HUES48 (cell line): ENCODE measurements around the gene TMEM208.

Source experiments
- H3K27ac ChIP-seq: one replicate; pipeline ENCODE4 v1.7.0; 2013; ENCODE audit warnings: low read depth, low read length, inconsistent platforms
- H3K27me3 ChIP-seq: 2 replicates; pipeline ENCODE4 v1.6.1; 2013; ENCODE audit warnings: mild to moderate bottlenecking, low read length; ENCODE audit not compliant: control insufficient read depth, insufficient read depth
- H3K36me3 ChIP-seq: 2 replicates; pipeline ENCODE4 v1.6.1; 2013; ENCODE audit warnings: low read length; ENCODE audit not compliant: control insufficient read depth, insufficient read depth
- H3K4me1 ChIP-seq: 2 replicates; pipeline ENCODE4 v1.6.1; 2013; ENCODE audit warnings: mild to moderate bottlenecking, low read length; ENCODE audit not compliant: control insufficient read depth, insufficient read depth
- H3K4me3 ChIP-seq: 2 replicates; pipeline ENCODE4 v1.5.1; 2013; ENCODE audit warnings: mild to moderate bottlenecking, low read depth, low read length
- H3K9ac ChIP-seq: 2 replicates; pipeline ENCODE4 v1.6.1; 2013; ENCODE audit warnings: mild to moderate bottlenecking, low read depth, low read length, moderate library complexity
- H3K9me3 ChIP-seq: 2 replicates; pipeline ENCODE4 v1.6.1; 2013; ENCODE audit warnings: low read length; ENCODE audit not compliant: control insufficient read depth, insufficient read depth

The TMEM208 gene

GRCh38 chr16:67269766-67270165, 42.8 kb downstream of the TMEM208 start:
- 0 out of 2 replicates have a peak, but pooled peaks cover 4% of the 10 kb centered on the region for H3K4me1 ChIP-seq
- H3K27me3 ChIP-seq, result 0 out of 2 replicates have a peak, but pooled peaks cover 2% of the 10 kb centered on the region
- no peaks in the 10 kb centered on the region for H3K9me3 ChIP-seq
- no peaks in the 10 kb centered on the region for H3K36me3 ChIP-seq
- H3K27ac ChIP-seq, result no peak overlapping the region
- H3K9ac ChIP-seq, result no peak overlapping the region
- H3K4me3 ChIP-seq, result no peak overlapping the region

GRCh38 chr16:67270931-67271338, 44.0 kb downstream of the TMEM208 start:
- H3K36me3 ChIP-seq, result no peaks in the 10 kb centered on the region
- H3K4me1 ChIP-seq, result 0 out of 2 replicates have a peak, but pooled peaks cover 4% of the 10 kb centered on the region
- no peaks in the 10 kb centered on the region for H3K9me3 ChIP-seq
- no peak overlapping the region for H3K9ac ChIP-seq
- no peak overlapping the region for H3K27ac ChIP-seq
- H3K4me3 ChIP-seq, result no peak overlapping the region
- no peaks in the 10 kb centered on the region for H3K27me3 ChIP-seq

- no peak overlapping the region for H3K9ac ChIP-seq
These were observed 44.5 kb downstream of the TMEM208 start for GRCh38 chr16:67271446-67271845.

GRCh38 chr16:67275321-67275720, 48.4 kb downstream of the TMEM208 start:
- H3K27me3 ChIP-seq, result peaks cover 8% of the 10 kb centered on the region
- no peaks in the 10 kb centered on the region for H3K4me1 ChIP-seq
- H3K9ac ChIP-seq, result no peak overlapping the region
- no peak overlapping the region for H3K4me3 ChIP-seq
- no peaks in the 10 kb centered on the region for H3K9me3 ChIP-seq
- no peak overlapping the region for H3K27ac ChIP-seq
- H3K36me3 ChIP-seq, result no peaks in the 10 kb centered on the region; the same call in 1 of the 2 replicates

More at GRCh38 chr16:67271446-67271845, 44.5 kb downstream of the TMEM208 start:
- H3K4me3 ChIP-seq, result no peak overlapping the region
- H3K4me1 ChIP-seq, result 0 out of 2 replicates have a peak, but pooled peaks cover 4% of the 10 kb centered on the region
- H3K27ac ChIP-seq, result no peak overlapping the region
- H3K36me3 ChIP-seq, result no peaks in the 10 kb centered on the region
- no peaks in the 10 kb centered on the region for H3K27me3 ChIP-seq
- H3K9me3 ChIP-seq, result no peaks in the 10 kb centered on the region

- Histone ChIP-seq H3K27ac (no peak overlapping the region), H3K27me3 (peaks cover 8% of the 10 kb centered on the region), H3K4me3 (no peak overlapping the region), H3K4me1 (no peaks in the 10 kb centered on the region), H3K9ac (no peak overlapping the region), H3K9me3 (no peaks in the 10 kb centered on the region), H3K36me3 (no peaks in the 10 kb centered on the region; the same call in 1 of the 2 replicates)
These were observed 50.5 kb downstream of the TMEM208 start for GRCh38 chr16:67277294-67277998.

- Histone ChIP-seq H3K27me3 (peaks cover 8% of the 10 kb centered on the region), H3K36me3 (no peaks in the 10 kb centered on the region; the same call in 1 of the 2 replicates), H3K9ac (no peak overlapping the region), H3K4me3 (peak overlapping the region; percentile 64; the same call in 1 of the 2 replicates), H3K27ac (no peak overlapping the region), H3K9me3 (no peaks in the 10 kb centered on the region), H3K4me1 (no peaks in the 10 kb centered on the region)
These were observed 51.3 kb downstream of the TMEM208 start for GRCh38 chr16:67277999-67278772.
